Glomerular endothelial cell (primary cell): Measurements from ENCODE around the gene HYAL2. TPM values are rescaled to one million over a fixed set of nuclear protein-coding genes. Genes with fewer than 3 reads are reported as not detected.
"Not testable (repeated sequence)": the region's sequence is repeated elsewhere in the genome, so short reads cannot be mapped to it uniquely, and the experiment has no call there.

Source experiments
- DNase-seq: peaks from one replicate; pipeline ENCODE4 v3.0.0-alpha.2; 2011; ENCODE audit warnings: low read depth, low spot score; ENCODE audit errors: extremely low read depth
- total RNA-seq: library from RNA; depleted of rRNA; stranded (reverse); fragments of >200 nt; gene quantifications from 2 replicates; pipeline ENCODE4 v1.2.3, GENCODE V29; 2015

The HYAL2 gene
- total RNA-seq, 1 donor from 2014 or later = 849 TPM

GRCh38 chr3:50316657-50317242 is 5.8 kb downstream of the HYAL2 start:
- no peak for DNase-seq

DNA sequence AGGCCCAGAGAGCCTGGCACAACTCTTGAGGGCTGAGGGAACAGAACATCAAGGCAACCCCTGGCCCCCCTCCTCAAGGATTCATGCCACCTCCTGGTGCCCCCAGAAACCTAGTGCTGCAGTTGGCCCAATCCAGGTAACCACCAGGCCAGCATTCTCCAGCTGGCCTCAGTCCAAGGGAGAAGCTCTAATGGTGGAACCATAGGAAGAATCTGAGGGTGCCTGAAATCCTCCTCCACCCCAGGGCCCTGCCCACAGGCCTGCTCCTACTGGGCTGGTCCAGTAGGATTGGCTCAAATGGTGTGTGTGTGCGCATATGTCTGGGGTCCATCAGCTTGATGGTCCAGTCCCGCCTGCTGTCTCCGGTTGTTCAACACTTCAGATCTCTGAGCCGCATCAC is 7.7 kb downstream of the HYAL2 start:
- no peak for DNase-seq

- no peak for DNase-seq
Measured at GRCh38 chr3:50314342-50314741, 8.2 kb downstream of the HYAL2 start.

- DNase-seq = not testable (repeated sequence)
Measured at GRCh38 chr3:50312041-50312440, 10.5 kb downstream of the HYAL2 start.

DNA sequence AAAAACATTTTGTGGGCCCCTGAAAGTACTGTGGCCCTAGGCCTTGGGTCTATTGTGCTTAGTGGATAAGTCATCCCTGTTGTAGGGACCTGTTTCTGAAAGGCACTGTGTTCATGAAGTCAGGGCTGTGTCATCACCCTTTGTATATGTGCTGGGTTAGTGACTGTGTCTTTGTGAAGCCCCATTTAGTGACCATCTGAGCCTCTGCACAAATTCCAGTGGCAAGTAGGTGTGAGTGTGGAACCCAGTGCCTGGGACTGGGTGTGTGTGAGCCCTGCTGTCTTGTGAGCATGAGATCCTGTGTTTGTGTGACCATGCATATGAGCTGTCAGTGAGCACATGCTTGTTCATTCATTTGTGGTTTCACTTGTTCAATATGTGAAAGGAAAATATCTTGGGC is 17.9 kb downstream of the HYAL2 start:
- no peak for DNase-seq

GRCh38 chr3:50303013-50303815 is 19.3 kb downstream of the HYAL2 start, which contains the start of gene HYAL1:
Gene HYAL1 (minus strand): TSS chr3:50303574. CDS start chr3:50302956, 618 bp downstream.
- no peak for DNase-seq

DNA sequence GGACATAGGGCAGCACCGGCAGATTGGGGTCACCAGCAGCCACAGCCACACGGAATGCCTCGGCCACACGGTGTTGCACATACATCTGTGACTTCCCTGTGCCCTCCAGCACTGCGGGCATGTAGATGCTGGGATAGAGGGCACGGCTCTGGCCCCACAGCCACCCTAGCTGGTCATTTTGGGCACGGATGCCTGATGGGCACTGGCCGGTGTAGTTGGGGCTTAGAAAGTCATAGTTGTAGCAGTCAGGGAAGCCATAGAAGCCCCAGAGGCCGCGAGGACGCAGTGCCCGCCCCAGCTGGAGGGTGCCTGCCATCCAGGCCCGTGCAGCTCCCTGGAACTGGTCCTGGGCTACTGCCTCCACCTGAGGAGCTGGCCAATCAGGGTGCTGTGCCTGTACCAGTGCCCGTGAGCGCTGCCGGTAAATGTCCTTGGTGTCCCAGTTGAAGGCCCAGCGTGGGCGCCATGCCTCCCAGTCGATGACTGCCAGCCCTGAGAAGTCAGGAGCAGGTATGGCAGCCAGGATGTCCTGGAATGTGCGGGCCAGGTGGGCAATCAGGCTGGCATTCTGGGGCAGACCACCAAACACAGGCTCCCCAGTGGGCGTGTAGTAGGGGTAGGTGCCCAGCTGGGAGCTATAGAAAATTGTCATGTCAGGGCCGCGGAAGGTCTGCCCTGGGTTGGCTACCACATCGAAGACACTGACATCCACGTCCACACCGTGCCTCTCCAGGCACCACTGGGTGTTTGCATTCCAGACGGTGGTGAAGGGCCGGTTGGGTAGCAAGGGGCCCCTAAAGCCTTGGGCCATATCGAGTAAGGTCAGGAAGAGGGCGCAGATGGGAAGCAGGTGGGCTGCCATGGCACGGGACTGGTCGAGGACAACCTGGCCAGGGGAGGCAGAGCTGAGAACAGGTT is 20.2 kb downstream of the HYAL2 start:
- DNase-seq = no peak

DNA sequence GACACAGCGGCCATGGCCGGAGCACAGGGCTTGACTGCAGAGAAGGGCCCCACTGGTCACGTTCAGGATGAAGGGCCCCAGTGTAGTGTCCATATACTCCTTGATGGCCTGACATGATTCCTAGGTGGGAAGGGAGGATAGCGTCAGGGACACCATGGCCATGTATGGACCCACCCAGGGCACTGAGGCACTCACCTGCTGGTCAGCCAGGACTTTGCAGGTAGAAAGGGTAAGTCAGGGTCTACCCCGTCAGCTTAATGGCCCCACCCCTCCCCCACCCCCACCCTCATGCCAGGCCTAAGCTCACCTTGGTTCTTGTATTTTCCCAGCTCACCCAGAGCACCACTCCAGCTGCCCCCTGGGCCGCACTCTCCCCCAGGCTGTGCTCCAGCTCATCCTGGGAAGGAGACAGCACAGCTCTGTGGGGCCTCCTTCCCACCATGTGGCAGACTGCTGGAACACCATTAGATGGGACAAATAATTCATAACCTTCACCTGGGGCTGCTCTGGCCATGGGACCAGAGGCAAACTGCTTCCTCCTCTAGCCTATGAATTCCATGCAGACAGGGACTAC is 21.8 kb downstream of the HYAL2 start:
- no peak for DNase-seq

- DNase-seq = no peak
Measured at GRCh38 chr3:50299929-50300680, 22.4 kb downstream of the HYAL2 start.

- no peak for DNase-seq
Measured at GRCh38 chr3:50299638-50299928, 23.0 kb downstream of the HYAL2 start.

GRCh38 chr3:50298836-50299637 is 23.5 kb downstream of the HYAL2 start, which contains the start of the genes HYAL3 and NAA80:
Gene HYAL3 (minus strand): TSS chr3:50299405. CDS start chr3:50295602, 3,803 bp downstream.
Gene NAA80 (minus strand): TSS chr3:50299405. CDS start chr3:50297463, 1,942 bp downstream.
- peak; percentile 94 for DNase-seq

- no peak for DNase-seq
Measured at GRCh38 chr3:50297896-50298725, 24.4 kb downstream of the HYAL2 start.

DNA sequence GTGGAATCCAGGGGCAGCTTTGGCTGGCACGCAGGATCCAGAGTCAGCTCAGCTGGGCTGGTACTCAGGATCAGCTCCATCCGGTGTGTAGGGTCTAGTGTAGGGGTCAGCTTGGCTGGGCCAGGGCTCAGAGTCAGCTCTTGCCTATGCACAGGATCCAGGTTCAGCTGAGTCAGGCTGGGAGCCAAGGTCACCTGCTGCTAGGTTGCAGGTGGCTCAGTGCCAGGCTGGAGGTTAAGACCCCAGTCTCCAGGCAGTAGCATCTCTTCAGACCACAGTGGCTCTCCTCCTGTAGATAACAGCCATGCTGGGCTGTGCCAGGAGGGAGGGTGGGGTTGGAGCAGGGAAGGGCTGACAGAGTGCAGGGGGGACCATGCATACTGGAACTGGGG is 25.2 kb downstream of the HYAL2 start:
- no peak for DNase-seq

GRCh38 chr3:50296721-50297383 is 25.7 kb downstream of the HYAL2 start:
- DNase-seq = no peak

DNA sequence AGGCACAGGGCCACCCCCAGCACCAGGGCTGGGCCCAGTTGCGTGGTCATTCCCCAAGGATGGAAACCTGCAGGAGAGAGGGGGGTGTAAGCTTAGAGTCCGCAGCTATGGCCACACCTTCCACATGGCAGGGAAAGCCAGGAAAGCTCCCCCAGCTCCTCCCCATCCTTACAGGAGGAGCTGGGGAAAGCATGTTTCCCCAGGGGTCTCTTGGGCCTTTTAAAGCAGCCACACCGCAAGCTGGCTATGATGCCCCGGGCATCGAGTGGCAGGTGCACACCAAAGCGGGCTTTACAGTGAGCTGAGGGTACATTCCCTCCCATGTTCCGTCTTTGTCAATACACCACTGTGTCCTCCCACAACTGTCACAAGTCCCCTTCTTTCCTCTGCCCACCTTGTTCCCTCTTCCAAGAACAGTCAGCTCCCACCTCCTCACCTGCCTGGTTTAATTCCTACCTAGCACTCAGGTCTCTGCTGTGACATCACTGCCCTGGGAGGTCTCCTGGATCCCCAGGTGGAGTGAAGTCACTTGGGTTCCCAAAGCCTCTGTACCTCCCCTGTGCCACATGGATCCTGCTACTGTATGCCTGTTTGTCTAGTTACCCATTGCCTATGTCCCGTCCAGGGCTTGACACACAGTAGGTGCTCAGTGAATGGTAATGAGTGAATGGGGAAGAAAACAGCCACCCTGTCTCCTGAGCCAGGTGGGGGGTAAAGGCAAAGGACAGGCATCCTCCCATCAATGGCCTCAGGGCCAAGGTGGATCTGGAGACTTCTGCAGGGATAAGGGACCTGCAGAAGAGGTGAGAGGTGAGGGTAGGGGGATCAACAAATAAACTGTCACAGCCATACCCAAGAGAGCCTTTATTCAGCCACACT is 26.8 kb downstream of the HYAL2 start:
- no peak for DNase-seq

DNA sequence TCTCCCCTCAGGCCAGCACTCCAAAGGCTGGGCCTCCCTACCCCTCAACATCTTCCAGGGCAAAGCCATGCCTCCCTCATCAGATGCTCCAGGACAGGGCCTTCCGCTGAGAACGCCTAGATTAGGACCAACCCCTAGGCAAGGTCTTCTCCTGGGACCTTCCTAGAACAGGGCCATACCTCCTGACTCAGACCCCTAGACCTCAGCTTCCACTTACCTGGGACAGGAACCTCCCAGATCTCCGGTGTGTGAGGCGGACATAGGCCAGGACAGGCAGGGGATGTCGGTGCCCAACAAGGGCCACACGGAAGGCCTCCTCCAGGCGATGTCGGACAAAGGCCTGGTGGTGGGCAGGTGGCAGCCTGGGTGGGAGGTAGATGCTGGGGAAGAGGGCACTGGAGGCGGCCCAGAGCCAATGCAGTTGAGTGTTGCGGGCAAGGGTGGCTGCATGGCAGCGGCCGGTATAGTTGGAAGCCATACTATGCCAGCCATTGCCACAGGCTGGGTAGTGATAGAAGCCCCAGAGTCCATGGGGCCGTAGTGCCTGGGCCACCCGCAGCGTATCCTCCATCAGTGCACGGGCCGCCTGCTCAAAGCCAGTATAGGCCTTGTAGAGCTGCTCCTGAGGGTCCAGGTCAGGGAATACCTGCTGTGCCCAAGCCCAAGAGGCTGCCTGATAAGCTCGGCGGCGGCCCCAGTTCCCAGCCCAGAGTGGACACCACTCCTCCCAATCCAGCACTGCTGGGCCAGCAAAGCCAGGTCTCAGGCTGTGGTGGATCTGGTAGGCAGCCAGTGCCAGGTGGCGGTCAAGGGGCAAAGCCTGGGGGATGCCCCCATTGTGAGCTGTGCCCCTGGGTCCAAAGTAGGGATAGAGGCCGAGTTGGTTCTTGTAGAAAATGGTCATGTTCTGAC is 27.8 kb downstream of the HYAL2 start:
- DNase-seq = no peak
